COLO668 (cell line): ENCODE measurements around the gene TGDS.
A peak's percentile ranks its signal among the peaks of the same experiment; 100 is the strongest.
"Not testable (repeated sequence)": the region's sequence is repeated elsewhere in the genome, so short reads cannot be mapped to it uniquely, and the experiment has no call there.

Experiments used
- DNase-seq: peaks from one replicate; lab custom pipeline; 2025; ENCODE audit not compliant: unreplicated experiment; lab: John Stamatoyannopoulos, UW

Gene TGDS, protein sequence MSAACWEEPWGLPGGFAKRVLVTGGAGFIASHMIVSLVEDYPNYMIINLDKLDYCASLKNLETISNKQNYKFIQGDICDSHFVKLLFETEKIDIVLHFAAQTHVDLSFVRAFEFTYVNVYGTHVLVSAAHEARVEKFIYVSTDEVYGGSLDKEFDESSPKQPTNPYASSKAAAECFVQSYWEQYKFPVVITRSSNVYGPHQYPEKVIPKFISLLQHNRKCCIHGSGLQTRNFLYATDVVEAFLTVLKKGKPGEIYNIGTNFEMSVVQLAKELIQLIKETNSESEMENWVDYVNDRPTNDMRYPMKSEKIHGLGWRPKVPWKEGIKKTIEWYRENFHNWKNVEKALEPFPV

GRCh38 chr13:94595950-94596574, at the start of gene TGDS:
TSS of gene TGDS (minus strand) at chr13:94596152. CDS start at chr13:94596136, 16 bp downstream.
- DNase-seq, result peak; percentile 100

DNA sequence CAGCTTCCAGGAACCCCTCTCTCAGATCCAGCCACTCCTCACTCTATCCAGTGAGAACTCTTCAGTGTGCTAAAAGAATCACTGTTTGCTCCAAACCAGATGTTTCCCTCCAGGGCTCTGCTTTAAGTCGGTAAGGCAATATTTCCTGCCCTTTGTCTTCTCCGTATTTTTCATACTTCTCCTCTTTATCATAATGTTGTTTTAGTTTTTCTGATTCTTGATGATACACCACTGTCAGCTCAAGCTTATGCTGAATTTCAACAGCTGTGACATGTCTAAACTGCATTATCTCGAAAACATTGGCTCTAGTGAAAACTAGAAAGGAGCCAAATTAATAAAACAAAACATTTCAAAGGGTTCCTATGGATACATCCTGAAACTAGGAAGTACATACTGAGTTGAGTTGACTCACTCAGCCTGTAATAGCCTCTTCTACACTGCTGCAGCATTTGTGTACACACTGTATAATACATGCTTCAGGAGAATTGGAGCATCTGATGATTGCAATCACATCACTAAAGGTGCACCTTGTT, 45.5 kb upstream of the TGDS start:
- peak; percentile 61 for DNase-seq

- DNase-seq, result no peak
These were observed 44.8 kb upstream of the TGDS start for GRCh38 chr13:94640721-94641120.

GRCh38 chr13:94637677-94638076, 41.7 kb upstream of the TGDS start:
- not testable (repeated sequence) for DNase-seq

- DNase-seq, result no peak
These were observed 41.1 kb upstream of the TGDS start for GRCh38 chr13:94636942-94637578.

DNA sequence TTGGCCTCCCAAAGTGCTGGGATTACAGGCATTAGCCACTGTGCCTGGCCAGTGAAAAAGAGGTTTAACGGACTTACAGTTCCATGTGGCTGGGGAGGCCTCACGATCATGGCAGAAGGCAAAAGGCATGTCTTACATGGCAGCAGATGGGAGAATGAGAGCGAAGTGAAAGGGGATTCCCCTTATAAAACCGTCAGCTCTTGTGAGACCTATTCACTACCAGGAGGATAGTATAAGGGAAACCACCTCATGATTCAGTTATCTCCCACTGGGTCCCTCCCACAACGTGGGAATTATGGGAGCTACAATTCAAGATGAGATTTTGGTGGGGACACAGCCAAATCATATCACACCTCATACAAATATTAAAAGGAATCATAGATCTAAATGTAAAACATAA, 40.1 kb upstream of the TGDS start:
- DNase-seq, result not testable (repeated sequence)

DNA sequence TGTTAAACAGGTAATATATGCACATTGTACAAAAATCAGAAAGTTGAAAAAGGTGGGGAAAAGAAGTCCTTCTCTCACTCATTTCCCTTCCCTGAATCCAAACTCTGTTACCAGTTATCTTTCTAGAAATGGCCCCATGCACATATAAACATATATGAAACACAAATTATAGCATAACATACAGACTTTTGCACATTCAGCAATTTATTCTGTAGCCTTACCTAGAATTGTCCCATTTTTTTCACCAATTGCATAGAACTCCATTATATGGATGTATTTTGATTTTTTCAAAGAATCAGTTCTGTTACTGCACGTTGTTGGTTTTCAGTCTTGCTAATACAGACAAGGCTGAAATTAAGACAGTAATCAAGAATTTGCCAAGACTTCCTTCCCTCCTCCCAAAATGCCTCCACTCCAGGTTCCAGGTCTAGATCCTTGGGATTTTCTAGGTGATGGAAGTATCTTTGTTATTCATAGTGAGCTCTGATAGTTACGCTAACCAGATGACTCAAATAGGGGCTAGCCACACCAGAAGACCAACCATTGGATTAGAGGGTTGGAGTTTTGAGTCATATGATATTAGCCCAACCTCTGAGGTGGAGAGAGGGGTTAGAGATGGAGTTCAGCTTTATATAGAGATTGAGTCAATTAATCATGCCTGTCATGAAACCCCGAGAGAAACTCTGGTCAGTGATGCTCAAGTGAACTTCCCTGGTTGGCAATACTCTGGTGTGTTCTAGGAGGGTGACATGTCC, 36.5 kb upstream of the TGDS start:
- no peak for DNase-seq

DNA sequence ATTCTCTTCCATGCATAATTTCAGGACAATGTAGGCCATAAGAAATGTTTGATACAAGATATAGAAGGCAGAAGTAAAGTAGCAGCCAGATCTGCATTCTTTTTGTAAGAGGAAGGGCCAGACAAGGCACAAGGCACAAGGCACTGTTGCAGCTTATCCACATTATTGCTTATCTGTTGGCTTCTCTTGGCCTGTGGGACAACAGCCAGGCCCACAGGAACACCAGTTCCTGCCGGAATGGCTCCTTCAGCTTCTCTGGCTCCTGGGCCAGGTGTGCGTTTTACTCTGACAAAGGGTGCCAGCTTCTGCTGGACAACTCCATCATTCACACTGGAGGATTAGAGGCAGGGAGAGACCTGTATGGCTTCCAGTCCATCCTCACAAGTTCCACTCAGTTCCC, 34.9 kb upstream of the TGDS start:
- DNase-seq, result no peak

DNA sequence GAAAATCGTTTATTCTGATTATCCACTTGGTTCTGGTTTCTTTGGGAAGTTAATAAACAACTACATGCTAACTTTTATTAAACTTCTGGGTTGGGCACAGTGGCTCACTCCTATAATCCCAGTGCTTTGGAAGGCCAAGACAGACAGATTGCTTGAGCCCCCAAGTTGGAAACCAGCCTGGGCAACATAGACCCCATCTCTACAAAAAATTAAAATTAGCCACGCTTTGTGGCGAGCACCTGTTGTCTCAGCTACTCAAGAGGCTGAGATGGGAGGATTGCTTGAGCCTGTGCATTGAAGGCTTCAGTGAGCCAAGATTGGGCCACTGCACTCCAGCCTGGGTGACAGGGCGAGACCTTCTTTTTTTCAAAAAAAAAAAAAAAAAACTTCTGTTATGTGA, 27.4 kb upstream of the TGDS start:
- DNase-seq, result no peak

DNA sequence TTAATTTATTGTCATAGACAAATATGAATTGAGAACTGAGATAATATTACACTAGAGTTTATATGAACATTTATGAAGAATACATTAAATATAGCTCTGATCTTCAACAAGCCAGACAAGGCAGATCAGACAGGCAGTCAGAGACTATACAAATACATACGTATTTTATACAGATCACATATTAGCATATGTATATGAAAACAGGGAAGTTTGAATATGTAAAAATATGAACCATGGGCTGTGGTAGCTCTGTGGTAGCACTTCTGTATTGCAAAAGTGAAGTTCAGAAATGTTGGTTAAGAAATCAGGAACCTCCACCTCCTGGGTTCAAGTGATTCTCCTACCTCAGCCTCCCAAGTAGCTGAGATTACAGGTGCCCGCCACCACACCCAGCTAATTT, 26.4 kb upstream of the TGDS start:
- DNase-seq, result no peak

DNA sequence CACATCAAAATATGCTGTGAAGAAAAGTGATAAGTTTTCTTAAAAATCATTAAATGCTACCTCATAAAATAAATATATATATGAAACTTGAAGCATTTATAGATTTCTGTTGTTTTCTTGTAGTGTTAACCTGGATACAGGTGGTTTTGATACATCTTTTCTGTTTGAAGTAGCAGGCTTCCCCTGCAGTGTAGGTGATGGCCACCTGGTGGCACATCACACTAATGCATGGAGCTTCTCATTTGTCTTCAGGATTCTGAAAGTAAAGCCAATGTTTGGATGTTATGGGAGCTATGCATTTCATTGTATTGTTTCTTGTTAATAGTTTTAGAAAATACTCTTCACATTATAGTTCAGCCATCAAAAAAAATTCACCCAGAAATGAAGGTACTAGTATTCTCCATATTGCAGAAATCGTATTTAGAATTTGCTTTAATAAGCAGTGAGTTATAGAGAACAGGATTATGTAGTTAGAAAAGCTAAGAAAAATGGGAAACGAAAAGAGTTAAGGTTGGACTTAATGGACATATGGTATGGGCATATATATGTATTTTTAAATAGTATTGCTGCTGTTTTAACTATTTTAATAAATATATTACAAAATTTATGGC, 24.4 kb upstream of the TGDS start:
- peak; percentile 83 for DNase-seq

DNA sequence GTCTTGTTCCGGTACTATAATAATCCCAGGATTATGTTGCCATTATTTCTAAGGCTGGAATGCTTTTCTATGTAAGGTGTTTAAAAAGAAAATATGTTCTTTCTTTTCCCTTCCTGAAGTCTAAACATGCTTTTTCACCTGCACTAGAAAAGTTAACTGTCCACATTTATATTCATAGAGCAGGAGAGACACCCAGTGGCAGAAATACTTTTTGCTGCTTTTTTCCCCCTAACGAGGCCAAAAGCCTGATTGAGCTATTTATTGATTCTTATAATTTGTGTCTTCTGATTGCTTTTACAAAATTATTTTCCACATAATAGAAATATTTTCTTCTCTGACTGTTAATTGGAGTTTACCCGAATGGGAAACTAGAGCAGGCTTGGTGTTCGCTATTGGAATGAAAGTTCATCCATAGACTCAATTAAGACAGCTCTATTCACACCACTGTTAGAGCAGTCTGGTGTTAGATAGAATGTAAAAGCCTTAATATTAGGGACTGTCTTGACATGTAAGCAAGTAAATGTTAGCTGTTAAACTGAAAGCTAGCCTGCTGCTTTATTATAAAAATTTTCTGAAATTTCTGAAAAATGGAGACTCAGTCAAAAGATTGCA, 21.5 kb upstream of the TGDS start:
- DNase-seq, result no peak

DNA sequence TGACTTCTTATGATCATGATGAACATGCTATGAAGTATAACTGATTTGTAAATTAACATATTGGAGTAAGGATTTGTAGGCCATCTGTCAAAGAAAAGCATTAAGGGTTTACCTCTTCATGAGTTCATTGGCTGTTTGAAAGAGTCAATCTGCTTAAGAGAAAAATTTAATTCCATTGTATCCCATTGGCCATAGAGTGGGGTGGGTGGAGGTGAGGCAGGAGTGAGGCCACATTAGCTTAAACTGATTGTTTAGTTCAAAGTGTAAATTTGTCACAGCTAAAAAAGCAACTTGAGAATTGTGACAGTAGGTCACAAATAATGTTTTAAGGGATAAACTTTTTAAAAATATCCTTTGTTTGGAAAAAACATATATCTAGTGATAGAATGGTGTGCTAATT, 17.1 kb upstream of the TGDS start:
- DNase-seq, result no peak

- no peak for DNase-seq
These were observed 16.1 kb upstream of the TGDS start for GRCh38 chr13:94612050-94612449.

GRCh38 chr13:94610475-94610874, 14.5 kb upstream of the TGDS start:
- DNase-seq, result no peak

GRCh38 chr13:94609196-94609595, 13.2 kb upstream of the TGDS start:
- no peak for DNase-seq

GRCh38 chr13:94608586-94608985, 12.6 kb upstream of the TGDS start:
- no peak for DNase-seq

DNA sequence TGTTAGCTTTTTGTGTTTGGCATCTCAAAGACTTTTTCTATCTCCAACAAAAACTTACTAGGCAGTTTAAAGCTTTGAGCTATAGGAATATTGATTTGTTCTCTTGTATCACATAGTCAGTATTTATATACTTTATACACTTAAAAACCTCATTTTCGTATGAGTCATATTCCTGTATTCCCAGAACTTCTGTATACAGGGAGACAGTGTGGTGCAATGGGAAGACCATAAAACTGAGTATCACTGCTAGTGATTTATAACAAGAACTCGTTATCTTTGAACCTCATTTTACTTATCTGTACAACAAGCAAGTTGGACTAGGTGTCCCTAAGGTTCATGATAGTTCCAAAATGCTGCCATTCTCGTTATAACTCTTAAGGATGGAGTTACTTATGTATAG, 12.0 kb upstream of the TGDS start:
- DNase-seq, result no peak

- no peak for DNase-seq
These were observed 11.1 kb upstream of the TGDS start for GRCh38 chr13:94607056-94607455.

- no peak for DNase-seq
These were observed 6.5 kb upstream of the TGDS start for GRCh38 chr13:94602467-94602866.
